Measurements from ENCODE around the gene URM1.

- TF ChIP-seq CTCF (conservative IDR thresholded peaks at IDR 0.05 in 1 of 2, IDR thresholded peaks at IDR 0.05 in 1 of 2; ENCODE audit: low read depth in 1 of 2, low read length in 2 of 2) (no peak), EZH2 (IDR thresholded peaks at IDR 0.05; ENCODE audit: low read length, missing control alignments) (no peak)
Measured at GRCh38 chr9:128365525-128365924, 5.6 kb upstream of the URM1 start.

Measured in fibroblast of lung (primary cell).